A549 (cell line): ENCODE measurements around the gene LGR6.

Experiments used
- GATA3 ChIP-seq: IDR thresholded peaks from 2 replicates; pipeline ENCODE4 v1.6.1; 2012; ENCODE audit warnings: borderline replicate concordance
- POLR2A ChIP-seq: IDR thresholded peaks from 2 replicates; pipeline ENCODE4 v1.6.1; 2012; ENCODE audit warnings: mild to moderate bottlenecking, low read length

- TF ChIP-seq GATA3 = no peak
- TF ChIP-seq POLR2A = no peak
Measured at GRCh38 chr1:202161151-202162046, 32.2 kb upstream of the LGR6 start.
